ENCODE results near the gene CTNS.

- no peak for TF ChIP-seq CREB1 (IDR thresholded peaks at IDR 0.05; ENCODE audit: low read depth)
- TF ChIP-seq TAF1 (IDR thresholded peaks at IDR 0.05; ENCODE audit: low read depth) = no peak
- TF ChIP-seq EP300 (IDR thresholded peaks at IDR 0.05; ENCODE audit: borderline replicate concordance) = no peak
- no peak for TF ChIP-seq RAD21 (IDR thresholded peaks at IDR 0.05; ENCODE audit: low read depth)
- no peak for TF ChIP-seq REST (IDR thresholded peaks at IDR 0.05; ENCODE audit: low read depth)
- no peak for TF ChIP-seq FOXM1 (IDR thresholded peaks at IDR 0.05; ENCODE audit: borderline replicate concordance, low read depth)
- no peak for TF ChIP-seq CEBPB (IDR thresholded peaks at IDR 0.05)
- TF ChIP-seq USF1 (IDR thresholded peaks at IDR 0.05) = no peak
- no peak for TF ChIP-seq TEAD4 (IDR thresholded peaks at IDR 0.05)
- no peak for TF ChIP-seq NFIC (IDR thresholded peaks at IDR 0.05)
- TF ChIP-seq ZBTB7A (IDR thresholded peaks at IDR 0.05; ENCODE audit: low read depth) = no peak
- TF ChIP-seq MAX (IDR thresholded peaks at IDR 0.05) = no peak
- no peak for TF ChIP-seq YY1 (IDR thresholded peaks at IDR 0.05; ENCODE audit: low read depth)
Observed at GRCh38 chr17:3626831-3627768, 9.5 kb upstream of the CTNS start.
